SK-N-MC (cell line): Measurements from ENCODE around the gene PIGW.

Source experiments
- EZH2 ChIP-seq: fragments of 200-600 bp; sonication (generic); IDR thresholded peaks from one replicate; pipeline ENCODE4 v1.6.1; 2017; ENCODE audit warnings: antibody characterized with exemption
- POLR2AphosphoS5 ChIP-seq: IDR thresholded peaks from 2 replicates; pipeline ENCODE4 v1.6.1; 2012; ENCODE audit warnings: mild to moderate bottlenecking, low read depth, low read length, borderline replicate concordance

- TF ChIP-seq POLR2AphosphoS5, result no peak
- TF ChIP-seq EZH2, result no peak
Observed at GRCh38 chr17:36496018-36496789, 38.6 kb upstream of the PIGW start.
